Measurements from ENCODE around the gene POLR2M.

Gene POLR2M

DNA sequence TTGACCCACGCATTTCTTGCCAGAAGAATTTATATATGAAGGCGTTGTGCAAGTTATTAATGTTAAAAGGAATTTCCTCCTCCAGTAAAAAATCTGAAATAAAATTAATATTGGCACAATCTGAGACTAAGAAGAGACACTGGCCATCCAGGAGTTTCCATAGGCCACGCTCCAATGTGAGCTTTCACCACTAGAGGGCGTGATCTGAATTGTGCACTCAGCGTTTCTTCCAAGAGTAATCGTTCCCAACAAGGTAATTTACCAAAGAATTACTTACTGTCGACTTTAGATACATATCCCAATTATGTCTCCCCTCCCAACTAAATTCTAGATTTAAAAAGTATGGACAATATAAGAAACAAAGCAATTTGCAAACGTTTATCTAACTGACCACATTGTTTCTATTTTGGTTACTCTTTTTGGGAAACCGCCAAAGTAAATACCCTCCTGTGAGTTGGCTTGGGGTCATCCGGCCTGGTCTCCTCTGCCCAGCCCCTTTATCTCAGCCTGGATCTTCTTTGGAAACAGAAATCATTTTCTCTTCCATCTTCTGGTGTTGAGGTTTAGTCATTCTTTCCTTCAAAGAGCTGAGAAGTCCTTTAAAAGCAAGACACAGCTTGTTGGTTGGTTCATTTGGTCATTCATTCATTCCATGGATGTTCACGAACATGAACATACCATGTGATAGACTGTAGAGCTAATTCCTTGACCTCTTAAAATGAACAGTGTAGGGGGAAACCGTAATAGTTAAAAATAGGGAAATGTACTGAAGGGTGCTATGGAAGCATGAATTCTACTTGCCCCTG lies 26.2 kb downstream of the POLR2M start:
- peak; percentile 89 for TF ChIP-seq CTCF (IDR thresholded peaks at IDR 0.05)
- Mint-ChIP-seq H3K27me3 (ENCODE audit: low read depth, poor library complexity) (peaks cover 3% of the 10 kb centered on the region), H3K4me3 (no peak overlapping the region), H3K4me1 (peaks cover 31% of the 10 kb centered on the region), H3K36me3 (ENCODE audit: low read depth) (peaks cover 12% of the 10 kb centered on the region), H3K27ac (no peak overlapping the region), H3K9me3 (peaks cover 12% of the 10 kb centered on the region)
- DNase-seq: peak; percentile 72

- TF ChIP-seq CTCF (IDR thresholded peaks at IDR 0.05): no peak
- peaks cover 15% of the 10 kb centered on the region for H3K9me3 Mint-ChIP-seq
- no peak for DNase-seq
- H3K27me3 Mint-ChIP-seq (ENCODE audit: low read depth, poor library complexity): peaks cover 3% of the 10 kb centered on the region
- H3K36me3 Mint-ChIP-seq (ENCODE audit: low read depth): peaks cover 12% of the 10 kb centered on the region
- no peak overlapping the region for H3K27ac Mint-ChIP-seq
- H3K4me1 Mint-ChIP-seq: peaks cover 23% of the 10 kb centered on the region
- no peak overlapping the region for H3K4me3 Mint-ChIP-seq
Measured at GRCh38 chr15:57734860-57735259, 28.3 kb downstream of the POLR2M start.

GRCh38 chr15:57735431-57735830 lies 28.9 kb downstream of the POLR2M start:
- no peak for TF ChIP-seq CTCF (IDR thresholded peaks at IDR 0.05)
- peaks cover 3% of the 10 kb centered on the region for H3K27me3 Mint-ChIP-seq (ENCODE audit: low read depth, poor library complexity)
- H3K9me3 Mint-ChIP-seq: peaks cover 15% of the 10 kb centered on the region
- peak overlapping the region; percentile 87 for H3K27ac Mint-ChIP-seq
- H3K4me1 Mint-ChIP-seq: peaks cover 23% of the 10 kb centered on the region
- H3K4me3 Mint-ChIP-seq: no peak overlapping the region
- peaks cover 12% of the 10 kb centered on the region for H3K36me3 Mint-ChIP-seq (ENCODE audit: low read depth)
- DNase-seq: no peak

DNA sequence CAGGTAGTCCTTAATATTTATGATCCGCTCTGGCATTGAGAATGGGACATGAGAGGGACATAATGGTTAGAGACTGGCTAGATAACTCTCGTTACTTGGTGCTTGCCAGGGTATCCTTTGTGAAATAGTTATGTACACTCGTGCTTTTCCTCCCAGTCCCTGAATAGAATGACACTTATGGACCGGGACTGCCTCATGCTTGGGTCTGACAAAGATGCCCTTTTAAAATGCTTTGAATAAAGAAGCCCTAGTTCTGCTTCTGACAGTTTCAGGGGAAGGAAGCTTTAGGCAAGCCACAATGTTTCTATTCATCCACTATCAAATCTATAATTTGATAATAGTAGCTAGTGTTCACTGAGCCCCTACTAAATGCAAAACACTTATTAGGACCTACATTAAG lies 29.4 kb downstream of the POLR2M start:
- no peak for TF ChIP-seq CTCF (IDR thresholded peaks at IDR 0.05)
- H3K4me3 Mint-ChIP-seq: no peak overlapping the region
- no peak for DNase-seq
- H3K4me1 Mint-ChIP-seq: peaks cover 23% of the 10 kb centered on the region
- peaks cover 15% of the 10 kb centered on the region for H3K9me3 Mint-ChIP-seq
- H3K27ac Mint-ChIP-seq: no peak overlapping the region
- H3K27me3 Mint-ChIP-seq (ENCODE audit: low read depth, poor library complexity): peaks cover 3% of the 10 kb centered on the region
- peaks cover 12% of the 10 kb centered on the region for H3K36me3 Mint-ChIP-seq (ENCODE audit: low read depth)

DNA sequence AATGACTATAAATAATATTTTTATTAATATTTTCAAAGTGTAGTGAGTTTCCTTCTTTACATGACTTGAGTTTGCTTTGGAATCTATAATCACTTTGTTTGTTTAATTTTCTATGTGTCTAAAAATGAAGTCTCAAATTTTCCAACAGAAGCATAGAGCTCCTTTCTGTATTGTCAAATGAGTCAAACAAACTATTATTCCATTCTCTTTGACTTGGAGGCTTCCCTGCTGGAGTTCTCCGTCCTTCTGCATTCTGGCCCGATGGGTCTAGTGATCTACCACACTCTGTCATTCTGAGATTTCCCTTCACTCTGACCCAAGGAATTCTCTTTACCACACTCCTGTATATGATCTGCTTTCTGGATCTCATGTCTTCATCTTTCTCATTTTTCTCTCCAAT lies 30.1 kb downstream of the POLR2M start:
- peaks cover 15% of the 10 kb centered on the region for H3K9me3 Mint-ChIP-seq
- H3K36me3 Mint-ChIP-seq (ENCODE audit: low read depth): peaks cover 12% of the 10 kb centered on the region
- no peak for DNase-seq
- no peak overlapping the region for H3K27ac Mint-ChIP-seq
- H3K4me3 Mint-ChIP-seq: no peak overlapping the region
- peaks cover 24% of the 10 kb centered on the region for H3K4me1 Mint-ChIP-seq
- H3K27me3 Mint-ChIP-seq (ENCODE audit: low read depth, poor library complexity): peaks cover 1% of the 10 kb centered on the region
- no peak for TF ChIP-seq CTCF (IDR thresholded peaks at IDR 0.05)

- Mint-ChIP-seq H3K27ac (no peak overlapping the region), H3K4me3 (no peak overlapping the region), H3K4me1 (peaks cover 23% of the 10 kb centered on the region), H3K9me3 (peaks cover 15% of the 10 kb centered on the region), H3K36me3 (ENCODE audit: low read depth) (peaks cover 12% of the 10 kb centered on the region), H3K27me3 (ENCODE audit: low read depth, poor library complexity) (no peaks in the 10 kb centered on the region)
- TF ChIP-seq CTCF (IDR thresholded peaks at IDR 0.05): no peak
- no peak for DNase-seq
Measured at GRCh38 chr15:57738734-57739237, 32.3 kb downstream of the POLR2M start.
